Activated B cell treated with CpG ODN at 0.5 μM for 24 hours (primary cell): ENCODE data around the gene CDK2AP2. TPM values are rescaled to one million over a fixed set of nuclear protein-coding genes. Genes with fewer than 3 reads are reported as not detected.

Experiments
- ATAC-seq: fragments of 200-7000 bp; cut with Tn5 transposase; one replicate; pipeline ENCODE4 v1.10.0; 2021; ENCODE audit warnings: low read depth, mild to moderate bottlenecking, moderate library complexity
- CTCF ChIA-PET: fragments of 350-600 bp; sonication (Branson Sonifier 250); formaldehyde crosslinking; loops from one replicate; lab custom pipeline; 2021; ENCODE audit warnings: antibody characterized with exemption; lab: Charles Lee
- POLR2A ChIA-PET: fragments of 350-600 bp; sonication (Branson Sonifier 250); formaldehyde crosslinking; loops from one replicate; lab custom pipeline; 2021; ENCODE audit warnings: antibody characterized with exemption; lab: Charles Lee
- DNase-seq: peaks from one replicate; pipeline ENCODE4 v3.0.0; 2022
- H3K27ac Mint-ChIP-seq: one replicate; pipeline ENCODE4 v1.8.0; 2020; ENCODE audit warnings: mixed read lengths
- H3K27me3 Mint-ChIP-seq: one replicate; pipeline ENCODE4 v1.8.0; 2021; ENCODE audit warnings: mixed read lengths
- H3K36me3 Mint-ChIP-seq: one replicate; pipeline ENCODE4 v1.8.0; 2021; ENCODE audit warnings: low read depth, mixed read lengths
- H3K4me1 Mint-ChIP-seq: one replicate; pipeline ENCODE4 v1.8.0; 2021; ENCODE audit warnings: mixed read lengths
- H3K4me3 Mint-ChIP-seq: one replicate; pipeline ENCODE4 v1.8.0; 2020; ENCODE audit warnings: mild to moderate bottlenecking, mixed read lengths
- H3K9me3 Mint-ChIP-seq: one replicate; pipeline ENCODE4 v1.8.0; 2020; ENCODE audit warnings: mixed read lengths
- CTCF ChIP-seq: fragments of 200-600 bp; IDR thresholded peaks from one replicate; pipeline ENCODE4 v1.8.0; 2022; ENCODE audit warnings: antibody characterized with exemption, mild to moderate bottlenecking
- intact Hi-C: fragments of 100-400 bp; cut with micrococcal nuclease; formaldehyde crosslinking; loops from one replicate; pipeline ENCODE4 v1.15.1; 2024
- total RNA-seq: library from RNA; stranded (reverse); gene quantifications from 2 replicates; pipeline ENCODE4 v1.2.3, GENCODE V29; 2022

CDK2AP2 gene
- total RNA-seq, 1 donor from 2014 or later = 67.1 TPM

- intact Hi-C loops = no loop called here
- Mint-ChIP-seq H3K9me3 (no peaks in the 10 kb centered on the region), H3K27me3 (no peaks in the 10 kb centered on the region), H3K27ac (peak overlapping the region; percentile 81), H3K4me1 (peaks cover 38% of the 10 kb centered on the region), H3K36me3 (peaks cover 7% of the 10 kb centered on the region), H3K4me3 (peak overlapping the region; percentile 89)
- ChIA-PET POLR2A (interaction anchor here (0.6 to 33.4 kb wide), 9 partner anchors 9 to 80 kb away, joined by 3 to 1417 read pairs (median 32); partner anchors contain the start of genes AIP, CORO1B, PPP1CA and PTPRCAP), CTCF (interaction anchor here (1.0 to 2.6 kb wide), 3 partner anchors 35 to 69 kb away, joined by 4 to 23 read pairs (median 8); partner anchors contain the start of genes PITPNM1 and PPP1CA)
- no peak for DNase-seq
- no peak for ATAC-seq
- TF ChIP-seq CTCF = no peak
Observed at GRCh38 chr11:67470337-67471002, 37.5 kb downstream of the CDK2AP2 start.

- Mint-ChIP-seq H3K4me3 (peak overlapping the region; percentile 89), H3K27me3 (no peaks in the 10 kb centered on the region), H3K36me3 (peaks cover 11% of the 10 kb centered on the region), H3K27ac (peak overlapping the region; percentile 81), H3K9me3 (no peaks in the 10 kb centered on the region), H3K4me1 (peaks cover 45% of the 10 kb centered on the region)
- ChIA-PET POLR2A (interaction anchor here (0.9 to 33.4 kb wide), 18 partner anchors 9 to 152 kb away, joined by 3 to 1417 read pairs (median 6); partner anchors contain the start of genes AIP, CDK2AP2, CLCF1 and CORO1B), CTCF (interaction anchor here (1.0 to 2.6 kb wide), 4 partner anchors 26 to 80 kb away, joined by 3 to 23 read pairs (median 5); partner anchors contain the start of genes CORO1B, PITPNM1 and PPP1CA)
- DNase-seq (no peak), ATAC-seq (no peak)
- TF ChIP-seq CTCF = no peak
- intact Hi-C loops = loop anchor here (1.0 to 2.0 kb wide), 7 partner anchors 13 to 117 kb away; partner anchors contain the start of genes POLD4, PPP1CA, PTPRCAP and RAD9A
Observed at GRCh38 chr11:67469508-67469811, 38.5 kb downstream of the CDK2AP2 start.

- TF ChIP-seq CTCF = no peak
- CTCF ChIA-PET = interaction anchor here (1.0 to 2.6 kb wide), 5 partner anchors 15 to 80 kb away, joined by 3 to 23 read pairs (median 6); partner anchors contain the start of genes CORO1B, PPP1CA and PTPRCAP
- peak; percentile 73 for ATAC-seq
- H3K27ac Mint-ChIP-seq = peak within 1 kb of the TSS; percentile 91
- peak; percentile 88 for DNase-seq
- peaks cover 51% of the 10 kb centered on the region for H3K4me1 Mint-ChIP-seq
- POLR2A ChIA-PET = interaction anchor here (0.5 to 33.4 kb wide), 27 partner anchors 9 to 200 kb away, joined by 3 to 1417 read pairs (median 4); partner anchors contain the start of genes AIP, CDK2AP2, CLCF1 and CORO1B
- intact Hi-C loops = loop anchor here (1.0 to 2.0 kb wide), 7 partner anchors 13 to 116 kb away; partner anchors contain the start of genes POLD4, PPP1CA, PTPRCAP and RAD9A
- H3K9me3 Mint-ChIP-seq = no peaks in the 10 kb centered on the region
- H3K4me3 Mint-ChIP-seq = peak within 1 kb of the TSS; percentile 89
- H3K27me3 Mint-ChIP-seq = no peaks in the 10 kb centered on the region
- H3K36me3 Mint-ChIP-seq = peaks cover 11% of the 10 kb centered on the region
Observed at GRCh38 chr11:67468759-67469507, 39.0 kb downstream of the CDK2AP2 start, which contains the start of gene TMEM134. TSS of gene TMEM134 (minus strand) at chr11:67469251. CDS start at chr11:67469192, 59 bp downstream.

GRCh38 chr11:67468456-67468758 lies 39.6 kb downstream of the CDK2AP2 start:
- H3K9me3 Mint-ChIP-seq = no peaks in the 10 kb centered on the region
- H3K4me3 Mint-ChIP-seq = peak overlapping the region; percentile 89
- peaks cover 56% of the 10 kb centered on the region for H3K4me1 Mint-ChIP-seq
- no peaks in the 10 kb centered on the region for H3K27me3 Mint-ChIP-seq
- POLR2A ChIA-PET = interaction anchor here (0.5 to 33.4 kb wide), 24 partner anchors 9 to 200 kb away, joined by 3 to 1417 read pairs (median 4); partner anchors contain the start of genes AIP, CDK2AP2, CLCF1 and CORO1B
- H3K27ac Mint-ChIP-seq = peak overlapping the region; percentile 91
- intact Hi-C loops = loop anchor here (2.0 kb wide), 1 partner anchor 116 kb away; the partner anchor contains the start of gene POLD4
- H3K36me3 Mint-ChIP-seq = peaks cover 11% of the 10 kb centered on the region
- DNase-seq (no peak), ATAC-seq (no peak)
- no peak for TF ChIP-seq CTCF
- CTCF ChIA-PET = interaction anchor here (1.3 to 2.6 kb wide), 5 partner anchors 16 to 67 kb away, joined by 3 to 23 read pairs (median 6); partner anchors contain the start of genes CORO1B, PPP1CA and PTPRCAP
